GM12874 (cell line): ENCODE data around the gene CYBA.

ENCODE experiments used
- TF ChIP-seq, protein P1 (sequence below): IDR thresholded peaks from 2 replicates; pipeline ENCODE4 v1.5.1; 2011; ENCODE audit warnings: low read depth, mild to moderate bottlenecking, control low read depth, low read length, moderate library complexity; ENCODE audit not compliant: insufficient read depth

Gene CYBA

DNA sequence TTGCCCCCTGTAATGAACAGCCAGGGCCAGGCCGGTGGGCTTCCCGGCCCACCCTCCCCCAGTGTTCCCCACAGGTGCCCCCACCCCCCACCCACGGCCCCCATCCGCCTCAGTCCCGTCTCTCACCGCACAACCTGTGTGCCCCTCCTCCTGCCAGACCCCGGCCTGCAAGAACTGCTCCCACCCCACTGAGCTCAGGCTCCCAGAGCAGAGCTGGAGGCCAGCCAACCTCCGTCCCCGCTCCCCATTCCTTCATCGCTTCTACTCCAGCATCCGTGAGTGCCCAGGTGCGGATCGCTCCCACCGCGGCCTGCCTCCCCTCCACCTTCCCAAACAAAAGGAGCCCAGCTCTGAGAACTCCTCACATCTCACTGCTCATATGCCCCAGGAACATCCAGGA, 7.9 kb upstream of the CYBA start:
- TF ChIP-seq, protein P1, sequence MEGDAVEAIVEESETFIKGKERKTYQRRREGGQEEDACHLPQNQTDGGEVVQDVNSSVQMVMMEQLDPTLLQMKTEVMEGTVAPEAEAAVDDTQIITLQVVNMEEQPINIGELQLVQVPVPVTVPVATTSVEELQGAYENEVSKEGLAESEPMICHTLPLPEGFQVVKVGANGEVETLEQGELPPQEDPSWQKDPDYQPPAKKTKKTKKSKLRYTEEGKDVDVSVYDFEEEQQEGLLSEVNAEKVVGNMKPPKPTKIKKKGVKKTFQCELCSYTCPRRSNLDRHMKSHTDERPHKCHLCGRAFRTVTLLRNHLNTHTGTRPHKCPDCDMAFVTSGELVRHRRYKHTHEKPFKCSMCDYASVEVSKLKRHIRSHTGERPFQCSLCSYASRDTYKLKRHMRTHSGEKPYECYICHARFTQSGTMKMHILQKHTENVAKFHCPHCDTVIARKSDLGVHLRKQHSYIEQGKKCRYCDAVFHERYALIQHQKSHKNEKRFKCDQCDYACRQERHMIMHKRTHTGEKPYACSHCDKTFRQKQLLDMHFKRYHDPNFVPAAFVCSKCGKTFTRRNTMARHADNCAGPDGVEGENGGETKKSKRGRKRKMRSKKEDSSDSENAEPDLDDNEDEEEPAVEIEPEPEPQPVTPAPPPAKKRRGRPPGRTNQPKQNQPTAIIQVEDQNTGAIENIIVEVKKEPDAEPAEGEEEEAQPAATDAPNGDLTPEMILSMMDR, result no peak

- TF ChIP-seq, protein P1, result no peak
Measured at GRCh38 chr16:88657371-88657770, 6.5 kb upstream of the CYBA start.

GRCh38 chr16:88656291-88656980, 5.6 kb upstream of the CYBA start:
- TF ChIP-seq, protein P1, result no peak

DNA sequence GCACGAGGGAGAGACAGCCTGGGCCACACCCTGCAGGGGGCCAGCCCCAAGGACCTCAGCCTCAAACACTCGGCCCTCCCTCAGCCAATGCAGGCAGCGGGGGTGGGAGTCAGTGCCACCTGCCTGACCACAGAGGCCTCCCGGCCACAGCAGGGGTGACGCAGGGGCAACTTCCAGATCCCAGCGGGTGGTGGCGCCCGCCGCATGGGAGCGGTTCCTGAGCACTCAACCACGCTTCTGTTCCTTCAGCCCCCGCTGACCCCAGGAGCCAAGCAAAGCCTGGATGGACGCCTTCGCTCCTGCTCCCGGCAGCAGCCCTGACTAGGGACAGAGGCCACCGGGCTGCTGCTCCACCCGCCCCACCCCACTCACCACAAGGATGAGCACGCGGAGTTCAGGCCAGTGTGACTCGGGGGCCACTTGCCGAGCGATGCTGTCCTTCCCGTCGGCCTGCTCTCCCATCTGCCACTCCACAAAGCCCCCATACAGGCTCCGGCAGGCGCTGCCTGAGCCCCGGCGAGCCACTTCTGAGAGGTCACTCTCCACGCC, 5.0 kb upstream of the CYBA start:
- TF ChIP-seq, protein P1, result no peak

- TF ChIP-seq, protein P1, result no peak
Measured at GRCh38 chr16:88655053-88655732, 4.3 kb upstream of the CYBA start.

DNA sequence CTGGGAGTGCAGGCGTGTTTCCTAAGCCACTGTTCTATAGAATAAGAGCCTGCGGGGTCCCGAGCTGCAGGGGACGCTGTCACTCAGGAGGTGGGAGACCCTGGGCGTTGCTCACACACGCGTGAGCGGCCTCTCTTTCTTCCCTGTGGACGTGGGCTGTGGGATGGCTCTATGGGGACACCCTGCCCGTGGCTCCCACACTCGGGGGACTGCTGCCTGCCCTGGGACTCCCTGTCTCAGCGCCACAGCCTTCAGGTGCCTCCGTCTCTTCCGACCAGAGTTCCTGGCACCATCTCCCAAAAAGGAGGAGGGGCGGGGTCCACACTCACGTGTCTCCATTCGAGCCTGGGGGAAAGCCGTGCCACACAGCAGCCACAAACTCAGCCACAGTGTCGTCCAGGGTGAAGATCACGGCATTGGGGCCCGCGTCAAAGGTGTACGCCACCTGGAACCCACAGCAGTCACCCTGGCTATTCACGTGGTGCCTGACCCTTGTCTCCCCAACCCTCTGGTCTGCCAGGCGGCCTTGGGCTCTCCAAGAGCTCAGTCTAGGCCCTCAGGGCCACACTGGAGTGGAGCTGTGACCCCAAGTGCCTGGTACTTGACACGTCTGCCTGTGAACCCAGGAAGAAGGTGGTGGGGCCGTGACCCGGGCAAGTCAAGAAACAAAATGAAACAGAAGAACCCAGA, 3.7 kb upstream of the CYBA start:
- TF ChIP-seq, protein P1, result no peak
